HepG2 (cell line): ENCODE data around the gene GNAI2. TPM values are rescaled to one million over a fixed set of nuclear protein-coding genes. Genes with fewer than 3 reads are reported as not detected.

Experiments
- ARID2 ChIP-seq: sonication (generic); formaldehyde crosslinking; IDR thresholded peaks from 2 replicates; pipeline ENCODE4 v1.8.1; 2022; ENCODE audit warnings: mild to moderate bottlenecking, missing genetic modification reagents, borderline replicate concordance
- ARID4A ChIP-seq: sonication (generic); formaldehyde crosslinking; IDR thresholded peaks from 2 replicates; pipeline ENCODE4 v1.5.0; 2020; ENCODE audit warnings: mild to moderate bottlenecking, missing genetic modification reagents, borderline replicate concordance
- BCL3 ChIP-seq: sonication (generic); formaldehyde crosslinking; IDR thresholded peaks from 2 replicates; pipeline ENCODE4 v1.5.1; 2020; ENCODE audit warnings: mild to moderate bottlenecking, missing genetic modification reagents, moderate library complexity
- BHLHE40 ChIP-seq: IDR thresholded peaks from 2 replicates; pipeline ENCODE4 v1.6.1; 2011; ENCODE audit warnings: low read length, improper control_type of control experiment
- EZH2 ChIP-seq: conservative IDR thresholded peaks from 2 replicates; pipeline ENCODE4 v1.6.1; 2012; ENCODE audit warnings: mild to moderate bottlenecking, low read depth, low read length, moderate library complexity
- FOSL1 ChIP-seq: sonication (generic); formaldehyde crosslinking; IDR thresholded peaks from 2 replicates; pipeline ENCODE4 v1.9.0; 2021; ENCODE audit warnings: missing genetic modification reagents, borderline replicate concordance
- HMG20A ChIP-seq: IDR thresholded peaks from 2 replicates; pipeline ENCODE4 v1.6.1; 2016; ENCODE audit warnings: borderline replicate concordance
- HOMEZ ChIP-seq: IDR thresholded peaks from 2 replicates; pipeline ENCODE4 v1.6.1; 2016; ENCODE audit warnings: low read depth
- HOXA5 ChIP-seq: sonication (generic); formaldehyde crosslinking; IDR thresholded peaks from 2 replicates; pipeline ENCODE4 v1.4.0; 2020; ENCODE audit warnings: missing genetic modification reagents
- RELA ChIP-seq: sonication (generic); formaldehyde crosslinking; IDR thresholded peaks from 2 replicates; pipeline ENCODE4 v1.4.0; 2020; ENCODE audit warnings: missing genetic modification reagents
- SALL2 ChIP-seq: sonication (generic); formaldehyde crosslinking; IDR thresholded peaks from 2 replicates; pipeline ENCODE4 v1.8.1; 2023; ENCODE audit warnings: mild to moderate bottlenecking, missing genetic modification reagents, inconsistent platforms
- STAT6 ChIP-seq: sonication (generic); formaldehyde crosslinking; IDR thresholded peaks from 2 replicates; pipeline ENCODE4 v1.4.0; 2020; ENCODE audit warnings: missing genetic modification reagents, mild to moderate bottlenecking, borderline replicate concordance
- TCF12 ChIP-seq, 2 experiments: fragments of 450-650 bp in 1 of 2; sonication (generic) in 1 of 2; formaldehyde crosslinking in 1 of 2; IDR thresholded peaks; 2 replicates each; pipeline versions ENCODE4 v1.6.1 to v1.8.0; 2017 to 2022; ENCODE audit warnings: antibody characterized with exemption in 1 of 2, mild to moderate bottlenecking in 1 of 2, missing genetic modification reagents in 1 of 2, moderate library complexity in 1 of 2
- TEAD2 ChIP-seq: sonication (generic); formaldehyde crosslinking; IDR thresholded peaks from 2 replicates; pipeline ENCODE4 v1.9.0; 2021; ENCODE audit warnings: missing genetic modification reagents
- ZNF230 ChIP-seq: sonication (generic); formaldehyde crosslinking; IDR thresholded peaks from 2 replicates; pipeline ENCODE4 v1.4.0; 2020; ENCODE audit warnings: mild to moderate bottlenecking, missing genetic modification reagents
- ZNF484 ChIP-seq: sonication (generic); formaldehyde crosslinking; IDR thresholded peaks from 2 replicates; pipeline ENCODE4 v1.5.1; 2020; ENCODE audit warnings: mild to moderate bottlenecking, low read depth, missing genetic modification reagents, borderline replicate concordance
- ZNF788 ChIP-seq: sonication (generic); formaldehyde crosslinking; IDR thresholded peaks from 2 replicates; pipeline ENCODE4 v1.5.0; 2020; ENCODE audit warnings: mild to moderate bottlenecking, missing genetic modification reagents, borderline replicate concordance
- ZSCAN21 ChIP-seq: sonication (generic); formaldehyde crosslinking; IDR thresholded peaks from 2 replicates; pipeline ENCODE4 v1.8.0; 2022; ENCODE audit warnings: mild to moderate bottlenecking, missing genetic modification reagents, moderate library complexity, borderline replicate concordance
- polyA plus RNA-seq, 8 experiments: library from polyadenylated mRNA; depleted of rRNA in 3 of 8; stranded (reverse) in 7 of 8; unstranded in 1 of 8; fragments of >200 nt; fragmentation: Illumina TruSeq in 4 of 8; extraction: Trizol in 4 of 8; gene quantifications; 2 replicates each; pipeline versions ENCODE4 v1.2.1 to v1.2.3, GENCODE V29; 2011 to 2016; ENCODE audit warnings: low read depth in 4 of 8, missing spikeins in 1 of 8, mixed read lengths in 1 of 8; ENCODE audit not compliant: insufficient read depth in 1 of 8
- total RNA-seq, 5 experiments: library from RNA; depleted of rRNA; stranded (reverse); fragments of >200 nt; fragmentation: Illumina TruSeq; extraction: Trizol; gene quantifications; 2 replicates each; pipeline ENCODE4 v1.2.3, GENCODE V29; 2016; ENCODE audit warnings: low read depth in 1 of 5

Gene GNAI2
- total and polyA plus RNA-seq, 2 of the 13 experiments (the other 11 are each of a cell fraction or from before 2014, with no cell fraction given), result 51.1 to 66.2 TPM

- no peak; the same call in 1 of the 2 replicates for TF ChIP-seq ARID4A (CRISPR knock-in tag)
- no peak for TF ChIP-seq RELA (CRISPR knock-in tag)
- no peak for TF ChIP-seq HOXA5 (CRISPR knock-in tag)
- TF ChIP-seq ZNF484, result 0 out of 2 replicates have a peak, but pooled peaks have one; percentile 9
- TF ChIP-seq FOSL1, result 0 out of 2 replicates have a peak, but pooled peaks have one; percentile 15
- TF ChIP-seq ARID2 (CRISPR knock-in tag), result no peak
- no peak for TF ChIP-seq HOMEZ (CRISPR knock-in tag)
- no peak for TF ChIP-seq HMG20A (CRISPR knock-in tag)
- TF ChIP-seq ZSCAN21 (CRISPR knock-in tag), result no peak
- TF ChIP-seq TCF12 (IDR thresholded peaks at IDR 0.05), result no peak
- no peak for TF ChIP-seq TCF12 (CRISPR knock-in tag; IDR thresholded peaks at IDR 0.05)
- TF ChIP-seq EZH2, result no peak
- TF ChIP-seq TEAD2 (CRISPR knock-in tag), result no peak
- TF ChIP-seq ZNF230 (CRISPR knock-in tag), result no peak
- peak; percentile 13; the same call in 1 of the 2 replicates for TF ChIP-seq SALL2
- no peak for TF ChIP-seq BHLHE40
- TF ChIP-seq BCL3 (CRISPR knock-in tag), result no peak
- no peak for TF ChIP-seq ZNF788
- TF ChIP-seq STAT6 (CRISPR knock-in tag), result no peak
Measured at GRCh38 chr3:50302095-50303012, 66.3 kb downstream of the GNAI2 start (continued).
